MM.1S (cell line): ENCODE measurements around the gene CDKN2AIP.
"Not testable (repeated sequence)": the region's sequence is repeated elsewhere in the genome, so short reads cannot be mapped to it uniquely, and the experiment has no call there.

ENCODE experiments used
- DNase-seq: peaks from one replicate; pipeline ENCODE4 v3.0.0-alpha.2; 2015
- H2AFZ ChIP-seq: fragments of 300-600 bp; sonication (generic); 2 replicates; pipeline ENCODE4 v1.6.0; 2016; ENCODE audit warnings: antibody characterized with exemption, low read length
- H3F3A ChIP-seq: fragments of 300-600 bp; sonication (generic); 2 replicates; pipeline ENCODE4 v1.6.1; 2016; ENCODE audit warnings: mild to moderate bottlenecking, antibody characterized with exemption, low read length, moderate library complexity, mixed read lengths; ENCODE audit not compliant: insufficient read depth
- H3K27ac ChIP-seq: fragments of 300-600 bp; sonication (generic); 2 replicates; pipeline ENCODE4 v1.5.1; 2016; ENCODE audit warnings: mild to moderate bottlenecking, low read length
- H3K27me3 ChIP-seq: fragments of 300-600 bp; sonication (generic); replicated peaks from 2 replicates; pipeline ENCODE4 v1.6.0; 2016; ENCODE audit warnings: low read length; ENCODE audit not compliant: insufficient read depth
- H3K36me3 ChIP-seq: fragments of 300-600 bp; sonication (generic); replicated peaks from 2 replicates; pipeline ENCODE4 v1.6.1; 2016; ENCODE audit warnings: mild to moderate bottlenecking, low read length, mixed read lengths; ENCODE audit not compliant: insufficient read depth
- H3K4me1 ChIP-seq: fragments of 300-600 bp; sonication (generic); 2 replicates; pipeline ENCODE4 v1.6.1; 2016; ENCODE audit warnings: low read length, mixed read lengths
- H3K4me2 ChIP-seq: fragments of 300-600 bp; sonication (generic); 2 replicates; pipeline ENCODE4 v1.6.0; 2016; ENCODE audit warnings: low read depth, low read length
- H3K4me3 ChIP-seq: fragments of 300-600 bp; sonication (generic); 2 replicates; pipeline ENCODE4 v1.5.1; 2016; ENCODE audit warnings: low read length, mixed read lengths
- H3K79me2 ChIP-seq: fragments of 300-600 bp; sonication (generic); 2 replicates; pipeline ENCODE4 v1.6.1; 2016; ENCODE audit warnings: mixed run types, low read length, mixed read lengths
- H3K9ac ChIP-seq: fragments of 300-600 bp; sonication (generic); 2 replicates; pipeline ENCODE4 v1.6.1; 2016; ENCODE audit warnings: low read length, mixed read lengths
- H3K9me2 ChIP-seq: fragments of 300-600 bp; sonication (generic); replicated peaks from 2 replicates; pipeline ENCODE4 v1.6.1; 2016; ENCODE audit warnings: mild to moderate bottlenecking, low read length, mixed read lengths; ENCODE audit not compliant: insufficient read depth
- H3K9me3 ChIP-seq: fragments of 300-600 bp; sonication (generic); replicated peaks from 2 replicates; pipeline ENCODE4 v1.6.1; 2016; ENCODE audit warnings: mild to moderate bottlenecking, low read length, mixed read lengths; ENCODE audit not compliant: insufficient read depth
- H4K20me1 ChIP-seq: fragments of 300-600 bp; sonication (generic); 2 replicates; pipeline ENCODE4 v1.6.1; 2016; ENCODE audit warnings: mild to moderate bottlenecking, low read length, moderate library complexity, mixed read lengths; ENCODE audit not compliant: insufficient read depth
- CTCF ChIP-seq: fragments of 300-600 bp; sonication (generic); IDR thresholded peaks from 2 replicates; pipeline ENCODE4 v1.5.1; 2016; ENCODE audit warnings: antibody characterized with exemption, low read length, mixed read lengths
- EZH2 ChIP-seq: fragments of 300-600 bp; sonication (generic); optimal IDR thresholded peaks from 2 replicates; pipeline ENCODE3; 2017; ENCODE audit warnings: low read depth, mild to moderate bottlenecking, antibody characterized with exemption, low read length, mixed read lengths
- EZH2phosphoT487 ChIP-seq: fragments of 300-600 bp; sonication (generic); IDR thresholded peaks from 2 replicates; pipeline ENCODE4 v1.6.1; 2018; ENCODE audit warnings: antibody characterized with exemption, low read length

The CDKN2AIP gene

GRCh38 chr4:183478123-183478522 is 33.7 kb downstream of the CDKN2AIP start:
- H3K79me2 ChIP-seq, result no peaks in the 10 kb centered on the region
- no peak overlapping the region for H3K9ac ChIP-seq
- no peak overlapping the region for H2AFZ ChIP-seq
- no peaks in the 10 kb centered on the region for H3K9me2 ChIP-seq
- H3K4me2 ChIP-seq, result no peak overlapping the region
- H3K36me3 ChIP-seq, result no peaks in the 10 kb centered on the region
- no peaks in the 10 kb centered on the region for H3K4me1 ChIP-seq
- H3K27me3 ChIP-seq, result no peaks in the 10 kb centered on the region
- H3K4me3 ChIP-seq, result no peak overlapping the region
- no peak for TF ChIP-seq EZH2
- TF ChIP-seq EZH2phosphoT487, result no peak
- TF ChIP-seq CTCF, result no peak
- no peaks in the 10 kb centered on the region for H3K9me3 ChIP-seq
- no peak overlapping the region for H3K27ac ChIP-seq
- DNase-seq, result no peak
- no peaks in the 10 kb centered on the region for H4K20me1 ChIP-seq
- no peaks in the 10 kb centered on the region for H3F3A ChIP-seq

- Histone ChIP-seq H3K27me3 (no peaks in the 10 kb centered on the region), H4K20me1 (no peaks in the 10 kb centered on the region), H3K9me2 (no peaks in the 10 kb centered on the region), H2AFZ (no peak overlapping the region), H3K27ac (no peak overlapping the region), H3K4me2 (no peak overlapping the region), H3K9ac (no peak overlapping the region), H3K9me3 (no peaks in the 10 kb centered on the region), H3K4me1 (no peaks in the 10 kb centered on the region), H3K4me3 (no peak overlapping the region), H3F3A (no peaks in the 10 kb centered on the region), H3K79me2 (no peaks in the 10 kb centered on the region), H3K36me3 (no peaks in the 10 kb centered on the region)
- no peak for TF ChIP-seq CTCF
- TF ChIP-seq EZH2, result no peak
- no peak for TF ChIP-seq EZH2phosphoT487
- DNase-seq, result no peak
Measured at GRCh38 chr4:183478926-183479325, 34.5 kb downstream of the CDKN2AIP start.

- H2AFZ ChIP-seq, H3K4me1 ChIP-seq, H3K9ac ChIP-seq, H3K4me3 ChIP-seq, H4K20me1 ChIP-seq, H3F3A ChIP-seq, H3K79me2 ChIP-seq, H3K4me2 ChIP-seq, H3K9me3 ChIP-seq, H3K9me2 ChIP-seq, DNase-seq, H3K36me3 ChIP-seq, H3K27ac ChIP-seq, H3K27me3 ChIP-seq: not testable (repeated sequence)
Measured at GRCh38 chr4:183482515-183483095, 38.2 kb downstream of the CDKN2AIP start.

GRCh38 chr4:183483997-183484396 is 39.6 kb downstream of the CDKN2AIP start:
- Histone ChIP-seq H3K36me3 (no peaks in the 10 kb centered on the region), H3K9me2 (no peaks in the 10 kb centered on the region), H3K9me3 (no peaks in the 10 kb centered on the region), H2AFZ (no peak overlapping the region), H3K4me3 (no peak overlapping the region), H3K27ac (no peak overlapping the region), H3K79me2 (no peaks in the 10 kb centered on the region), H3F3A (no peaks in the 10 kb centered on the region), H3K27me3 (no peaks in the 10 kb centered on the region), H3K4me1 (no peaks in the 10 kb centered on the region), H3K4me2 (no peak overlapping the region), H3K9ac (no peak overlapping the region), H4K20me1 (no peaks in the 10 kb centered on the region)
- no peak for DNase-seq
- TF ChIP-seq EZH2phosphoT487 (no peak), CTCF (no peak), EZH2 (no peak)
